ENCODE results near the gene PHLDB2. TPM values are rescaled to one million over a fixed set of nuclear protein-coding genes. Genes with fewer than 3 reads are reported as not detected.

The PHLDB2 gene
- polyA plus RNA-seq, 1 donor (not counting 4 experiments of a cell fraction or from before 2014, with no cell fraction given) = 150 TPM

DNA sequence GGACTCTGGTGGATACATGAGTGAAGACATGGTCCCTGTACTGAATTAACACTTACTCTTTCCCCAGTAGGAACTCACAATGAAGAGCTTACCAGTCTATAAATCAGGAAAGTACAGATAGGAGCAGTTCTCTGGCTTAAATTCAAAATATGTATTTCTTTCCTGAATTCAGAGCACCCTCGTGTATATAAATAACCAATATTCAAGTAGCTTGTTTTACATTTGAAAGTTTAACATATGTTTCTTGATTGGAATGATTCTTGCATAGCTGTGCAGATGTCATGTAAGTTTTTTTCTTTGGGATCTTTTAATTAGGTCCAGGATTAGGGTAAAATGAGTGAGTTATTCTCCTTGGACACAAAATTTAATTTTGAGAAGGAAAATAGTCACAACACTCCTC is 160.7 kb downstream of the PHLDB2 start:
- Histone ChIP-seq H3K36me3 (ENCODE audit: control insufficient read depth in 2 of 2, extremely low read depth in 1 of 2, insufficient read depth in 2 of 2, low read length in 2 of 2) (no peaks in the 10 kb centered on the region), H4K20me1 (ENCODE audit: control insufficient read depth, extremely low read depth, insufficient read depth, low read length) (no peaks in the 10 kb centered on the region), H3K27me3 (ENCODE audit: control insufficient read depth, extremely low read depth, insufficient read depth, low read length) (no peaks in the 10 kb centered on the region), H3K9ac (ENCODE audit: control insufficient read depth, extremely low read depth, insufficient read depth, low read length) (no peak overlapping the region), H2AFZ (ENCODE audit: control insufficient read depth, low read length) (no peak overlapping the region), H3K4me2 (ENCODE audit: control insufficient read depth, extremely low read depth, insufficient read depth, low read depth, low read length) (no peak overlapping the region), H3K27ac (ENCODE audit: control insufficient read depth, insufficient read depth, low read length) (no peak overlapping the region), H3K79me2 (ENCODE audit: control insufficient read depth, insufficient read depth, low read length) (no peaks in the 10 kb centered on the region), H3K4me1 (ENCODE audit: control insufficient read depth, extremely low read depth, insufficient read depth, low read length) (no peaks in the 10 kb centered on the region), H3K9me1 (ENCODE audit: control insufficient read depth, extremely low read depth, insufficient read depth, low read length) (no peaks in the 10 kb centered on the region), H3K4me3 (ENCODE audit: control insufficient read depth in 2 of 3, extremely low read depth in 1 of 3, insufficient read depth in 2 of 3, low read depth in 1 of 3, low read length in 3 of 3) (no peak overlapping the region), H3K9me3 (ENCODE audit: control insufficient read depth, low read depth, low read length) (no peaks in the 10 kb centered on the region)
- TF ChIP-seq, protein P1, sequence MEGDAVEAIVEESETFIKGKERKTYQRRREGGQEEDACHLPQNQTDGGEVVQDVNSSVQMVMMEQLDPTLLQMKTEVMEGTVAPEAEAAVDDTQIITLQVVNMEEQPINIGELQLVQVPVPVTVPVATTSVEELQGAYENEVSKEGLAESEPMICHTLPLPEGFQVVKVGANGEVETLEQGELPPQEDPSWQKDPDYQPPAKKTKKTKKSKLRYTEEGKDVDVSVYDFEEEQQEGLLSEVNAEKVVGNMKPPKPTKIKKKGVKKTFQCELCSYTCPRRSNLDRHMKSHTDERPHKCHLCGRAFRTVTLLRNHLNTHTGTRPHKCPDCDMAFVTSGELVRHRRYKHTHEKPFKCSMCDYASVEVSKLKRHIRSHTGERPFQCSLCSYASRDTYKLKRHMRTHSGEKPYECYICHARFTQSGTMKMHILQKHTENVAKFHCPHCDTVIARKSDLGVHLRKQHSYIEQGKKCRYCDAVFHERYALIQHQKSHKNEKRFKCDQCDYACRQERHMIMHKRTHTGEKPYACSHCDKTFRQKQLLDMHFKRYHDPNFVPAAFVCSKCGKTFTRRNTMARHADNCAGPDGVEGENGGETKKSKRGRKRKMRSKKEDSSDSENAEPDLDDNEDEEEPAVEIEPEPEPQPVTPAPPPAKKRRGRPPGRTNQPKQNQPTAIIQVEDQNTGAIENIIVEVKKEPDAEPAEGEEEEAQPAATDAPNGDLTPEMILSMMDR (optimal IDR thresholded peaks at IDR 0.05 in 1 of 3, IDR thresholded peaks at IDR 0.05 in 1 of 3, conservative IDR thresholded peaks at IDR 0.05 in 1 of 3; ENCODE audit: extremely low read depth in 1 of 3, insufficient read depth in 2 of 3, low read length in 3 of 3) = no peak
- no peak for TF ChIP-seq EZH2 (IDR thresholded peaks at IDR 0.05; ENCODE audit: low read length)
- dilution Hi-C loops (cut with MboI; ENCODE audit: extremely low pct_ligation_motif_present, low sequenced_read_pairs) = no loop called here
- DNase-seq (ENCODE audit: low read depth, low spot score) (no peak), FAIRE-seq (no peak)

DNA sequence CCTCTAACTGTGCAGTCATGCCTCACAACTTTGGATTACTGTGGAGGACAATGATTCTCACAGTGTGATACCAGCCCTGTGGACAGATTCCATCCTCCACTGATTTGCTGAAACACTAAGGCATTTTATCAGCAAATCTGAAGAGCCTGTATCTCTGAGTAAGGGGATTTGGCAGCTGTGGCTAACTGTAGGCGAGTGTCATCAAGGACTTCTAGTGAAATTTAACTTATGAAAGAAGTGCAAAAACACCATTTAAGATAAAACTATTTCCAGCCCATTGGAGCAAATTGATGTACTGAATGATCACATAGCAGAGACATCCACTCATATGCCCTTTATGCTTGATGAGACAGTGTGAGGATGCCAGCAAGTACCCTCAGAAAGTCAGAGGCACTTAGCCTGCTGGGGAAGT is 161.6 kb downstream of the PHLDB2 start:
- TF ChIP-seq EZH2 (IDR thresholded peaks at IDR 0.05; ENCODE audit: low read length) = no peak
- TF ChIP-seq, protein P1 (optimal IDR thresholded peaks at IDR 0.05 in 1 of 3, IDR thresholded peaks at IDR 0.05 in 1 of 3, conservative IDR thresholded peaks at IDR 0.05 in 1 of 3; ENCODE audit: extremely low read depth in 1 of 3, insufficient read depth in 2 of 3, low read length in 3 of 3) = no peak
- no peaks in the 10 kb centered on the region for H3K27me3 ChIP-seq (ENCODE audit: control insufficient read depth, extremely low read depth, insufficient read depth, low read length)
- H3K9me1 ChIP-seq (ENCODE audit: control insufficient read depth, extremely low read depth, insufficient read depth, low read length) = no peaks in the 10 kb centered on the region
- no peaks in the 10 kb centered on the region for H4K20me1 ChIP-seq (ENCODE audit: control insufficient read depth, extremely low read depth, insufficient read depth, low read length)
- FAIRE-seq = no peak
- H3K9me3 ChIP-seq (ENCODE audit: control insufficient read depth, low read depth, low read length) = no peaks in the 10 kb centered on the region
- DNase-seq (ENCODE audit: low read depth, low spot score) = no peak
- H3K27ac ChIP-seq (ENCODE audit: control insufficient read depth, insufficient read depth, low read length) = no peak overlapping the region
- no peak overlapping the region for H3K4me3 ChIP-seq (ENCODE audit: control insufficient read depth in 2 of 3, extremely low read depth in 1 of 3, insufficient read depth in 2 of 3, low read depth in 1 of 3, low read length in 3 of 3)
- H2AFZ ChIP-seq (ENCODE audit: control insufficient read depth, low read length) = no peak overlapping the region
- no peaks in the 10 kb centered on the region for H3K4me1 ChIP-seq (ENCODE audit: control insufficient read depth, extremely low read depth, insufficient read depth, low read length)
- dilution Hi-C loops (cut with MboI; ENCODE audit: extremely low pct_ligation_motif_present, low sequenced_read_pairs) = no loop called here
- no peaks in the 10 kb centered on the region for H3K79me2 ChIP-seq (ENCODE audit: control insufficient read depth, insufficient read depth, low read length)
- no peak overlapping the region for H3K4me2 ChIP-seq (ENCODE audit: control insufficient read depth, extremely low read depth, insufficient read depth, low read depth, low read length)
- no peaks in the 10 kb centered on the region for H3K36me3 ChIP-seq (ENCODE audit: control insufficient read depth in 2 of 2, extremely low read depth in 1 of 2, insufficient read depth in 2 of 2, low read length in 2 of 2)
- H3K9ac ChIP-seq (ENCODE audit: control insufficient read depth, extremely low read depth, insufficient read depth, low read length) = no peak overlapping the region

Other genes with a start within 250 kb of the PHLDB2 start
- 5.9 to 10.9 TPM (median 9.8 TPM) in 3 replicates for gene PLCXD2, start 184.6 kb upstream of the PHLDB2 start, polyA plus RNA-seq
- 12.0 to 22.2 TPM (median 13.2 TPM) in 3 replicates for gene ABHD10, start 119.8 kb downstream of the PHLDB2 start, polyA plus RNA-seq
- 6.4 to 8.9 TPM (median 8.5 TPM) in 3 replicates for gene TAGLN3, start 139.7 kb downstream of the PHLDB2 start, polyA plus RNA-seq
- gene TMPRSS7, start 175.5 kb downstream of the PHLDB2 start, polyA plus RNA-seq = 0.02 to 0.18 TPM (median 0.08 TPM) in 3 replicates
- gene C3orf52, start 227.1 kb downstream of the PHLDB2 start, polyA plus RNA-seq = 12.9 to 15.8 TPM (median 13.7 TPM) in 3 replicates

All from keratinocyte (primary cell).